Measurements from ENCODE around the gene RFT1. TPM values are rescaled to one million over a fixed set of nuclear protein-coding genes. Genes with fewer than 3 reads are reported as not detected.

Gene RFT1
- total and polyA plus RNA-seq, 2 experiments from 2014 or later: 11.3 to 13.3 TPM

DNA sequence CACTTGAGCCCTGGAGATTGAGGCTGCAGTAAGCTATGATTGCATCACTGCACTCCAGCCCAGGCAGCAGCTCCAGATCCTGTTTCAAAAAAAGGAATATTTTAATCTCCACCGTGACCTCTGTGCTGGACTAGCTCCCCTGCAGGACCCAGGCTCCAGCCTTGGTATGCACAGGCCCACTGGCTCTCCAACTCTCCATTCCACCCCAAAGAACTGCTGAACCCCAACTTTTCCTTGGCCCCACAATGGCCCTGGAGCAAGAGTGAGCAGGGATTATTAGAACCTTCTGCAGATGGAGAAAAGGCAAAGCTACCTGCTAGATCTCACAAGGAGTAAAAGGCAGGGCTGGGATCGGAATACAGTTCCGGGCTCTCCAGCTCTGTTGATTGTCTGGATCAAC is 51.6 kb downstream of the RFT1 start:
- ATAC-seq: no peak
- Histone ChIP-seq H3K79me2 (replicated peaks; ENCODE audit: insufficient read depth) (no peaks in the 10 kb centered on the region), H3K36me3 (ENCODE audit: insufficient read depth) (no peaks in the 10 kb centered on the region), H3K4me3 (no peak overlapping the region), H4K20me1 (replicated peaks; ENCODE audit: insufficient read depth) (no peaks in the 10 kb centered on the region), H2AFZ (no peak overlapping the region), H3K9me2 (ENCODE audit: insufficient read depth) (no peaks in the 10 kb centered on the region), H3K4me2 (no peak overlapping the region), H3K4me1 (ENCODE audit: insufficient read depth) (no peaks in the 10 kb centered on the region), H3K27me3 (ENCODE audit: insufficient read depth) (no peaks in the 10 kb centered on the region), H3F3A (replicated peaks; ENCODE audit: low read depth) (no peaks in the 10 kb centered on the region), H3K27ac (ENCODE audit: low read depth) (no peak overlapping the region)
- Mint-ChIP-seq H3K27ac (no peak overlapping the region), H3K4me3 (no peak overlapping the region), H3K27me3 (ENCODE audit: insufficient read depth, low read depth, poor library complexity) (peaks cover 5% of the 10 kb centered on the region), H3K9me3 (no peaks in the 10 kb centered on the region), H3K36me3 (ENCODE audit: low read depth) (no peaks in the 10 kb centered on the region), H3K4me1 (peaks cover 2% of the 10 kb centered on the region; the same call in 2 of the 3 replicates)
- DNase-seq (ENCODE audit: low spot score): no peak
- TF ChIP-seq POLR2AphosphoS5 (IDR thresholded peaks at IDR 0.05; ENCODE audit: low read depth) (no peak), JUNB (IDR thresholded peaks at IDR 0.05; ENCODE audit: unreplicated experiment) (no peak), STAT1 (IDR thresholded peaks at IDR 0.05; ENCODE audit: unreplicated experiment) (no peak), ZNF114 (CRISPR knock-in tag; IDR thresholded peaks at IDR 0.05) (no peak), CREB1 (CRISPR knock-in tag; IDR thresholded peaks at IDR 0.05; ENCODE audit: low read depth) (no peak), EZH2phosphoT487 (IDR thresholded peaks at IDR 0.05; ENCODE audit: unreplicated experiment) (no peak), EZH2 (IDR thresholded peaks at IDR 0.05; ENCODE audit: low read depth, unreplicated experiment) (no peak), NANOG (IDR thresholded peaks at IDR 0.05; ENCODE audit: borderline replicate concordance) (no peak), ZNF331 (CRISPR knock-in tag; IDR thresholded peaks at IDR 0.05; ENCODE audit: low read depth) (no peak)
- TF ChIP-seq, protein P1, sequence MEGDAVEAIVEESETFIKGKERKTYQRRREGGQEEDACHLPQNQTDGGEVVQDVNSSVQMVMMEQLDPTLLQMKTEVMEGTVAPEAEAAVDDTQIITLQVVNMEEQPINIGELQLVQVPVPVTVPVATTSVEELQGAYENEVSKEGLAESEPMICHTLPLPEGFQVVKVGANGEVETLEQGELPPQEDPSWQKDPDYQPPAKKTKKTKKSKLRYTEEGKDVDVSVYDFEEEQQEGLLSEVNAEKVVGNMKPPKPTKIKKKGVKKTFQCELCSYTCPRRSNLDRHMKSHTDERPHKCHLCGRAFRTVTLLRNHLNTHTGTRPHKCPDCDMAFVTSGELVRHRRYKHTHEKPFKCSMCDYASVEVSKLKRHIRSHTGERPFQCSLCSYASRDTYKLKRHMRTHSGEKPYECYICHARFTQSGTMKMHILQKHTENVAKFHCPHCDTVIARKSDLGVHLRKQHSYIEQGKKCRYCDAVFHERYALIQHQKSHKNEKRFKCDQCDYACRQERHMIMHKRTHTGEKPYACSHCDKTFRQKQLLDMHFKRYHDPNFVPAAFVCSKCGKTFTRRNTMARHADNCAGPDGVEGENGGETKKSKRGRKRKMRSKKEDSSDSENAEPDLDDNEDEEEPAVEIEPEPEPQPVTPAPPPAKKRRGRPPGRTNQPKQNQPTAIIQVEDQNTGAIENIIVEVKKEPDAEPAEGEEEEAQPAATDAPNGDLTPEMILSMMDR (conservative IDR thresholded peaks at IDR 0.05; ENCODE audit: low read depth in 2 of 2): no peak
- TF ChIP-seq, protein P2, sequence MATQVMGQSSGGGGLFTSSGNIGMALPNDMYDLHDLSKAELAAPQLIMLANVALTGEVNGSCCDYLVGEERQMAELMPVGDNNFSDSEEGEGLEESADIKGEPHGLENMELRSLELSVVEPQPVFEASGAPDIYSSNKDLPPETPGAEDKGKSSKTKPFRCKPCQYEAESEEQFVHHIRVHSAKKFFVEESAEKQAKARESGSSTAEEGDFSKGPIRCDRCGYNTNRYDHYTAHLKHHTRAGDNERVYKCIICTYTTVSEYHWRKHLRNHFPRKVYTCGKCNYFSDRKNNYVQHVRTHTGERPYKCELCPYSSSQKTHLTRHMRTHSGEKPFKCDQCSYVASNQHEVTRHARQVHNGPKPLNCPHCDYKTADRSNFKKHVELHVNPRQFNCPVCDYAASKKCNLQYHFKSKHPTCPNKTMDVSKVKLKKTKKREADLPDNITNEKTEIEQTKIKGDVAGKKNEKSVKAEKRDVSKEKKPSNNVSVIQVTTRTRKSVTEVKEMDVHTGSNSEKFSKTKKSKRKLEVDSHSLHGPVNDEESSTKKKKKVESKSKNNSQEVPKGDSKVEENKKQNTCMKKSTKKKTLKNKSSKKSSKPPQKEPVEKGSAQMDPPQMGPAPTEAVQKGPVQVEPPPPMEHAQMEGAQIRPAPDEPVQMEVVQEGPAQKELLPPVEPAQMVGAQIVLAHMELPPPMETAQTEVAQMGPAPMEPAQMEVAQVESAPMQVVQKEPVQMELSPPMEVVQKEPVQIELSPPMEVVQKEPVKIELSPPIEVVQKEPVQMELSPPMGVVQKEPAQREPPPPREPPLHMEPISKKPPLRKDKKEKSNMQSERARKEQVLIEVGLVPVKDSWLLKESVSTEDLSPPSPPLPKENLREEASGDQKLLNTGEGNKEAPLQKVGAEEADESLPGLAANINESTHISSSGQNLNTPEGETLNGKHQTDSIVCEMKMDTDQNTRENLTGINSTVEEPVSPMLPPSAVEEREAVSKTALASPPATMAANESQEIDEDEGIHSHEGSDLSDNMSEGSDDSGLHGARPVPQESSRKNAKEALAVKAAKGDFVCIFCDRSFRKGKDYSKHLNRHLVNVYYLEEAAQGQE (IDR thresholded peaks at IDR 0.05; ENCODE audit: unreplicated experiment): no peak
- TF ChIP-seq, protein P3, sequence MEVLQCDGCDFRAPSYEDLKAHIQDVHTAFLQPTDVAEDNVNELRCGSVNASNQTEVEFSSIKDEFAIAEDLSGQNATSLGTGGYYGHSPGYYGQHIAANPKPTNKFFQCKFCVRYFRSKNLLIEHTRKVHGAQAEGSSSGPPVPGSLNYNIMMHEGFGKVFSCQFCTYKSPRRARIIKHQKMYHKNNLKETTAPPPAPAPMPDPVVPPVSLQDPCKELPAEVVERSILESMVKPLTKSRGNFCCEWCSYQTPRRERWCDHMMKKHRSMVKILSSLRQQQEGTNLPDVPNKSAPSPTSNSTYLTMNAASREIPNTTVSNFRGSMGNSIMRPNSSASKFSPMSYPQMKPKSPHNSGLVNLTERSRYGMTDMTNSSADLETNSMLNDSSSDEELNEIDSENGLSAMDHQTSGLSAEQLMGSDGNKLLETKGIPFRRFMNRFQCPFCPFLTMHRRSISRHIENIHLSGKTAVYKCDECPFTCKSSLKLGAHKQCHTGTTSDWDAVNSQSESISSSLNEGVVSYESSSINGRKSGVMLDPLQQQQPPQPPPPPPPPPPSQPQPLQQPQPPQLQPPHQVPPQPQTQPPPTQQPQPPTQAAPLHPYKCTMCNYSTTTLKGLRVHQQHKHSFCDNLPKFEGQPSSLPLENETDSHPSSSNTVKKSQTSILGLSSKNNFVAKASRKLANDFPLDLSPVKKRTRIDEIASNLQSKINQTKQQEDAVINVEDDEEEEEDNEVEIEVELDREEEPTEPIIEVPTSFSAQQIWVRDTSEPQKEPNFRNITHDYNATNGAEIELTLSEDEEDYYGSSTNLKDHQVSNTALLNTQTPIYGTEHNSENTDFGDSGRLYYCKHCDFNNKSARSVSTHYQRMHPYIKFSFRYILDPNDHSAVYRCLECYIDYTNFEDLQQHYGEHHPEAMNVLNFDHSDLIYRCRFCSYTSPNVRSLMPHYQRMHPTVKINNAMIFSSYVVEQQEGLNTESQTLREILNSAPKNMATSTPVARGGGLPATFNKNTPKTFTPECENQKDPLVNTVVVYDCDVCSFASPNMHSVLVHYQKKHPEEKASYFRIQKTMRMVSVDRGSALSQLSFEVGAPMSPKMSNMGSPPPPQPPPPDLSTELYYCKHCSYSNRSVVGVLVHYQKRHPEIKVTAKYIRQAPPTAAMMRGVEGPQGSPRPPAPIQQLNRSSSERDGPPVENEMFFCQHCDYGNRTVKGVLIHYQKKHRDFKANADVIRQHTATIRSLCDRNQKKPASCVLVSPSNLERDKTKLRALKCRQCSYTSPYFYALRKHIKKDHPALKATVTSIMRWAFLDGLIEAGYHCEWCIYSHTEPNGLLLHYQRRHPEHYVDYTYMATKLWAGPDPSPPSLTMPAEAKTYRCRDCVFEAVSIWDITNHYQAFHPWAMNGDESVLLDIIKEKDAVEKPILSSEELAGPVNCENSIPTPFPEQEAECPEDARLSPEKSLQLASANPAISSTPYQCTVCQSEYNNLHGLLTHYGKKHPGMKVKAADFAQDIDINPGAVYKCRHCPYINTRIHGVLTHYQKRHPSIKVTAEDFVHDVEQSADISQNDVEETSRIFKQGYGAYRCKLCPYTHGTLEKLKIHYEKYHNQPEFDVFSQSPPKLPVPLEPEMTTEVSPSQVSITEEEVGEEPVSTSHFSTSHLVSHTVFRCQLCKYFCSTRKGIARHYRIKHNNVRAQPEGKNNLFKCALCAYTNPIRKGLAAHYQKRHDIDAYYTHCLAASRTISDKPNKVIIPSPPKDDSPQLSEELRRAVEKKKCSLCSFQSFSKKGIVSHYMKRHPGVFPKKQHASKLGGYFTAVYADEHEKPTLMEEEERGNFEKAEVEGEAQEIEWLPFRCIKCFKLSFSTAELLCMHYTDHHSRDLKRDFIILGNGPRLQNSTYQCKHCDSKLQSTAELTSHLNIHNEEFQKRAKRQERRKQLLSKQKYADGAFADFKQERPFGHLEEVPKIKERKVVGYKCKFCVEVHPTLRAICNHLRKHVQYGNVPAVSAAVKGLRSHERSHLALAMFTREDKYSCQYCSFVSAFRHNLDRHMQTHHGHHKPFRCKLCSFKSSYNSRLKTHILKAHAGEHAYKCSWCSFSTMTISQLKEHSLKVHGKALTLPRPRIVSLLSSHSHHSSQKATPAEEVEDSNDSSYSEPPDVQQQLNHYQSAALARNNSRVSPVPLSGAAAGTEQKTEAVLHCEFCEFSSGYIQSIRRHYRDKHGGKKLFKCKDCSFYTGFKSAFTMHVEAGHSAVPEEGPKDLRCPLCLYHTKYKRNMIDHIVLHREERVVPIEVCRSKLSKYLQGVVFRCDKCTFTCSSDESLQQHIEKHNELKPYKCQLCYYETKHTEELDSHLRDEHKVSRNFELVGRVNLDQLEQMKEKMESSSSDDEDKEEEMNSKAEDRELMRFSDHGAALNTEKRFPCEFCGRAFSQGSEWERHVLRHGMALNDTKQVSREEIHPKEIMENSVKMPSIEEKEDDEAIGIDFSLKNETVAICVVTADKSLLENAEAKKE (CRISPR knock-in tag; IDR thresholded peaks at IDR 0.05): no peak
- TF ChIP-seq, protein P4, sequence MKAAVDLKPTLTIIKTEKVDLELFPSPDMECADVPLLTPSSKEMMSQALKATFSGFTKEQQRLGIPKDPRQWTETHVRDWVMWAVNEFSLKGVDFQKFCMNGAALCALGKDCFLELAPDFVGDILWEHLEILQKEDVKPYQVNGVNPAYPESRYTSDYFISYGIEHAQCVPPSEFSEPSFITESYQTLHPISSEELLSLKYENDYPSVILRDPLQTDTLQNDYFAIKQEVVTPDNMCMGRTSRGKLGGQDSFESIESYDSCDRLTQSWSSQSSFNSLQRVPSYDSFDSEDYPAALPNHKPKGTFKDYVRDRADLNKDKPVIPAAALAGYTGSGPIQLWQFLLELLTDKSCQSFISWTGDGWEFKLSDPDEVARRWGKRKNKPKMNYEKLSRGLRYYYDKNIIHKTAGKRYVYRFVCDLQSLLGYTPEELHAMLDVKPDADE (IDR thresholded peaks at IDR 0.05): no peak
